Measurements from ENCODE around the gene NUDT17.

NUDT17 gene

DNA sequence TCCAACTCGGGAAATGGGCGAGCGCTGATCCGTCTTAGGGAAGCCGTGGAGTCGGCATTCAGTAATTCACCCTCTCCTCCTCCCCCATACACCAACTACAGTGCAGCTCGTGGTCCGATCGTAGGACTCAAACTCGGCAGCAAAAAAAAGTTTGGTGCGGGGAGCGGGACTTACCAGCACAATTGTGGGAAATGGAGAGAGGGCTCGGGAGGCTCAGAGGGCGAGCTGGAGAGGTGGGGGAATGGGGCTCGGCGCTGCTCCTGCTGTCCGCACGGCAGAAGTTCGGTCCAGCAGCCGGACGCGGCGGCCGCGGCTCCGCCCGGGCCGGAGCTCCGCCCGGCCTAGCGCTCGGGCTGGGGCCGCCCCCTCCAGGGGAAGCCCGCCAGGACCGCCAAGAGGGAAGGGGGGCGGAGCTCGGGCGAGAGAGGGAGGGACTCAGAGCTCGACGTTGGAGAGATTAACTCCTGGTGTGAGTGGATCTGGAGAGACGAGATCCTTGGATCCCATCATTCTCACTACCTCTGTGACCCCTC is 14.1 kb downstream of the NUDT17 start:
- H3K27ac ChIP-seq = peak overlapping the region; percentile 49; the same call in 1 of the 2 replicates
- TF ChIP-seq POLR2AphosphoS5 (IDR thresholded peaks at IDR 0.05; ENCODE audit: borderline replicate concordance, low read depth, low read length) = no peak; the same call in 1 of the 2 replicates
- no peak for TF ChIP-seq EZH2 (IDR thresholded peaks at IDR 0.05)
- no peak for TF ChIP-seq FOXP2 (optimal IDR thresholded peaks at IDR 0.05; ENCODE audit: control extremely low read depth, extremely low read length, insufficient read depth)
- DNase-seq (ENCODE audit: low read depth, low spot score) = no peak

DNA sequence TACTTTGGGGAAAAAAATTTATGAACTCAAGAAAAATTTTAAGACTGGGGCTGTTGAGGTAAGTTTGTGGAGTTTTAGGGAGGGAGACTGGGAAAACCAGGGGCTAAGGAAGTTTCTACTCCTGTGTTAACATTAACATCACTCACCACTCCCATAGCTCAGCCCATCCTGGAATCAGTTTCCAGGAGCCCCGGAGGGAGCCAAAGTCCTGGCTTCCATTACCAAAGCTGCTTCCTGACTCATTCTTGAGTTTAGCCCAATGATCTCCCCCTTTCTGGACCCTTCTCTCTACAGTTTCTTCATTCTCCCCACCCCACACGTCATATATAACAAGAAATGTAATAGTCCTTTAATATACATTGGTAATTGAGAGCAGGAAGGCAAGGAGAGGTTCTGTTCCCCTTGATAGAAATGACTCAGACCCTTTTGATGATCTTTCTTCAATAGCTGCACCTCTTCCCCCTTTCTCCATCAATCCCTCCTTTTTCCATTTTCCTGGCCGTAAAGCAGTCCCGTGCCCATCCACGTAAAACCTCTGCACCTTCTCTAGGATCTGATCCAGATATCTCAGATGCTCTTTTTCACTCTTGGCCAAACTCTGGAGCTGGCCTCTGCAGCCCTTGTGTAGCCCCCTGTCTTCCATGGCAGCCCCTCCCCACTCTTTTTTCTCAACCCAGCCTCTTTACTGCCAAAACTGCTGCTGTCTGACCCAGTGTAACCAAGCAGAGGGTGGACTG is 18.0 kb downstream of the NUDT17 start:
- TF ChIP-seq FOXP2 (optimal IDR thresholded peaks at IDR 0.05; ENCODE audit: control extremely low read depth, extremely low read length, insufficient read depth) (no peak), EZH2 (IDR thresholded peaks at IDR 0.05) (no peak), POLR2AphosphoS5 (IDR thresholded peaks at IDR 0.05; ENCODE audit: borderline replicate concordance, low read depth, low read length) (no peak)
- H3K9ac ChIP-seq (ENCODE audit: insufficient read length) = no peak overlapping the region
- H3K4me3 ChIP-seq = no peak overlapping the region

More for the DNA sequence above, 14.1 kb downstream of the NUDT17 start:
- Histone ChIP-seq H3K36me3 (ENCODE audit: insufficient read depth, low read length) (peaks cover 14% of the 10 kb centered on the region; the same call in 1 of the 2 replicates), H3K4me3 (peak overlapping the region; percentile 94), H3K9me3 (ENCODE audit: low read depth, low read length) (no peaks in the 10 kb centered on the region), H3K9ac (ENCODE audit: insufficient read length) (peak overlapping the region; percentile 61)

DNA sequence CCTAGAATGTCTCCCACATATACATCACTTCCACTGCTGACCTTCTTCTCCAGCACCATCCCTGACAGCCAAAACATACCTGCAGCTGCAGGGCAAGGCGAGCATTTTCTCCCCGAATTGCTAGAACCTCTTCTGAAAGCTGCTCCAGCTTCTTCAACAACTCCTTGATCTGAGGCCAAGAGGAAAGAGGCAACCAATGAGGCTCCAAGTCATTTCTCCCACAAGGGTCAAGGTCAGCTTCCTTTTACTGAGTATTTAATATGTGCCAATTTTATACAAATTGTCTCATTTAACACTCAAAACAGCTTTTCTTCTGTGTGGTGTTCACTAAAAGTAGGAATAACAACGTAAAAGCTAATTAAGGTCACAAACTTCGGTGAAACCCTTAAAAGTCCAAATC is 22.8 kb downstream of the NUDT17 start:
- H3K9ac ChIP-seq (ENCODE audit: insufficient read length) = no peak overlapping the region
- TF ChIP-seq EZH2 (IDR thresholded peaks at IDR 0.05) (no peak), POLR2AphosphoS5 (IDR thresholded peaks at IDR 0.05; ENCODE audit: borderline replicate concordance, low read depth, low read length) (no peak), FOXP2 (optimal IDR thresholded peaks at IDR 0.05; ENCODE audit: control extremely low read depth, extremely low read length, insufficient read depth) (no peak)
- DNase-seq (ENCODE audit: low read depth, low spot score) = no peak
- H3K36me3 ChIP-seq (ENCODE audit: insufficient read depth, low read length) = no peaks in the 10 kb centered on the region
- no peaks in the 10 kb centered on the region for H3K9me3 ChIP-seq (ENCODE audit: low read depth, low read length)
- H3K27ac ChIP-seq = no peak overlapping the region
- H3K4me3 ChIP-seq = no peak overlapping the region

More for the DNA sequence above, 18.0 kb downstream of the NUDT17 start:
- no peaks in the 10 kb centered on the region for H3K36me3 ChIP-seq (ENCODE audit: insufficient read depth, low read length)
- H3K27ac ChIP-seq = no peak overlapping the region
- no peaks in the 10 kb centered on the region for H3K9me3 ChIP-seq (ENCODE audit: low read depth, low read length)
- no peak for DNase-seq (ENCODE audit: low read depth, low spot score)

DNA sequence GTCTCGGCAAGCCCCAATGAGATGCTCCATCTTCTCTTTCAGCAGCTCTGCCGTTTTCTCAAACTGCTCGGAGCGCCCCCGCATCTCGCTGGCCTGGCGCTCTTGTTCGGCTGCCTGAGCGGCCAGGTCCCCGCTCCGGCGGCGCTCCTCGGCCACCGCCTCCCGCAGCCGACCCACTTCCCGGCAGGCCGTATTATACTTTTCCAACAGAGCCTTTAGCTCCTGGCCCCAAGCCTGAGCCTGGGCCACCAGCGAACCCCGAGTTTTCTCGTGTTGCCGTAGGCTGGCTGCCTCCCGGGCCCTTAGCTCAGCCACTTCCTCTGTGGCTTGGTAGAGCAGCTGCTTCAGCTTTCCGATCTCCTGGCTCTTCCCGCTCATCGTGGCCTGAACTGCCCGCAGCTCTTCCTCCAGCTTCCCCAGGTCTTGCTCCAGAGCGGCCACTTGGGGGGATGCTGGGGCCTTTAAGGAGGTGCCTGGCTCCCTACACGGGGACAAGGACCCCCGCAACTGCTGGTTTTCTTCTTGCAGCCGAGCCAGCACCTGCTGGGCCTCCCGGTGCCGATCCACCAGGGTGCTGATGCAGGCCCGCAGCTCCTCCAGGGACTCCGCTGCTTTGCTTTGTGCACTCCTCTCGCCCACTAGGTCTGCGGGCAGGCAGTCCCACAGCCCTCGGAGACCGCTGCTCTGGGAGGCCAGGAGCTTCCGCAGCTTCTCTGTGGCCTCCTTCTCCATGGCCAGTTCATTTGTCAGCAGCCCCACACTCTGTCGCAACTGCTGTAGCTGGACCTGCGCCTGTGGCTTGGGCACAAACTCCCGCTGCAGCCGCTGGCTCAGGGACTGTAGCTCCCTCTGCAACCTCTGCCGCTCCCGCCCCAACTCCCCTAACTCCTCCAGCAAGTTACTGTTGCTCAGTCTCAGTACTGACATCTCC is 26.8 kb downstream of the NUDT17 start:
- H3K36me3 ChIP-seq (ENCODE audit: insufficient read depth, low read length) = no peaks in the 10 kb centered on the region
- H3K27ac ChIP-seq = no peak overlapping the region
- H3K4me3 ChIP-seq = no peak overlapping the region
- H3K9me3 ChIP-seq (ENCODE audit: low read depth, low read length) = no peaks in the 10 kb centered on the region
- no peak overlapping the region for H3K9ac ChIP-seq (ENCODE audit: insufficient read length)
- TF ChIP-seq FOXP2 (optimal IDR thresholded peaks at IDR 0.05; ENCODE audit: control extremely low read depth, extremely low read length, insufficient read depth) (no peak), EZH2 (IDR thresholded peaks at IDR 0.05) (no peak), POLR2AphosphoS5 (IDR thresholded peaks at IDR 0.05; ENCODE audit: borderline replicate concordance, low read depth, low read length) (no peak)
- no peak for DNase-seq (ENCODE audit: low read depth, low spot score)

DNA sequence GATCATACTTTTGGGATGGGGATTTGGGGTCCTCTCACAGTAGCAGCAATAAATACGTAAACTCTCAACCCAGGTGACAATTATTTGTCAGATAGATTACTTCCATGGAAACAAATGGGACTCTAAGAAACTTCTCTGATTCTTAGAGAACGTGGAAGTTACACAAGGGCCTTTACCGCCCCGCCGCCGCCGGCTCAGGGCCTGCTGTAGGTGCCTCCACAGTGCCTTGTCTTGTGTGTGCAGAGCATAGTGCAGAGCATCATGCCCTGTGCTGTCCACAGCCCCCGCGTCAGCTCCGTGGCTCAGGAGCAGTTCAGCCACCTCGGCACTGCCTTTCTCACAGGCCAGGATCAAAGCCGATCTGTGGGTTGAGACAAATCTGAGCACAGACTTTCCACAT is 29.2 kb downstream of the NUDT17 start:
- H3K9ac ChIP-seq (ENCODE audit: insufficient read length) = no peak overlapping the region
- H3K9me3 ChIP-seq (ENCODE audit: low read depth, low read length) = no peaks in the 10 kb centered on the region
- no peak for DNase-seq (ENCODE audit: low read depth, low spot score)
- no peak overlapping the region for H3K27ac ChIP-seq
- TF ChIP-seq EZH2 (IDR thresholded peaks at IDR 0.05) (no peak), FOXP2 (optimal IDR thresholded peaks at IDR 0.05; ENCODE audit: control extremely low read depth, extremely low read length, insufficient read depth) (no peak), POLR2AphosphoS5 (IDR thresholded peaks at IDR 0.05; ENCODE audit: borderline replicate concordance, low read depth, low read length) (no peak)
- no peak overlapping the region for H3K4me3 ChIP-seq
- H3K36me3 ChIP-seq (ENCODE audit: insufficient read depth, low read length) = no peaks in the 10 kb centered on the region

DNA sequence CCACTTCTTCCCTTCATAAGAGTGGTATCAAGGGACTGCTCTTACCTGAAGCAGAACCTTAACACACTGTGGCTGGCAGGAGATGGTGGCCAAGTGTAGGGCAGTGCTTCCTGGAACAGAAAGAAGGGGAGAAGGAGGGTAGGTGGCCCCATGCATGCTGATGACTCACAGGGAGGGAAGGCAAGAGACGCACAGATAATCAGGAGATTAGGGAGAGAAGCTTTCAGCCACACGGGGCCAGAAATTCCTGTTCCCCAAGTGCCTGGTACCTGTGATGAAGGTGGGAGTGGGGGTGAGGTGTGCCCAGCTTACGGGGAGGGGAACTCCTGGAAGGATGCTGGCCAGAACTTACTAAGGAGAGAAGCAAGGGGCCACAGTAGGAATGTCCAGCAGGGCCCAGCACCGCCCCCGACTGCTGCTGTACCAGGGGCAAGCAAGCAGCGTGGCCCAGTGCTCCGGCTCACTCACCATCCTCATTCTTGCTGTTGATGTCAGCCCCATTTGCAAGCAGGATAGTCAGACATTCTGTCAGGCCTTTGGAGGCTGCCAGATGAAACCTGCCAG is 32.6 kb downstream of the NUDT17 start:
- no peak overlapping the region for H3K27ac ChIP-seq
- no peak overlapping the region for H3K9ac ChIP-seq (ENCODE audit: insufficient read length)
- H3K4me3 ChIP-seq = no peak overlapping the region
- no peaks in the 10 kb centered on the region for H3K9me3 ChIP-seq (ENCODE audit: low read depth, low read length)
- no peak for TF ChIP-seq EZH2 (IDR thresholded peaks at IDR 0.05)
- no peak for TF ChIP-seq POLR2AphosphoS5 (IDR thresholded peaks at IDR 0.05; ENCODE audit: borderline replicate concordance, low read depth, low read length)
- no peak for TF ChIP-seq FOXP2 (optimal IDR thresholded peaks at IDR 0.05; ENCODE audit: control extremely low read depth, extremely low read length, insufficient read depth)
- no peak for DNase-seq (ENCODE audit: low read depth, low spot score)
- no peaks in the 10 kb centered on the region for H3K36me3 ChIP-seq (ENCODE audit: insufficient read depth, low read length)

DNA sequence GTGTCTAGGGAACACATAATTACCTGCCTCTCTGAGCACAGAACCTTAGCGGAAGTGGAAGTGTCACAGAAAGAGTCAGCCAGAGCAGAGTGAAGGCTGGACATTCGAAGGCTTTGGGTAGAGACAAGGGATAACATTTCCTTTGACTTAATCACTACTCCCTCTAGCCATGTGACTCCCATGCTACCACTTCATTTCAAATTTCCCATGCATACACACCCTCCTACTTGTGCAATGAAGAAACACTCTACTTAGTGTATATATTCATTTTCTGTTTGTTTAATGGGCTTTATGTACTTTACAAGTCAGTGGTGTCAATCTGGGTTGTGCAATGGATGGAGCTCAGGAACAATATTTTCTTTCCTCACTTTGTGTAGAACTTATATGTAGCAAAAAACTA is 33.3 kb downstream of the NUDT17 start:
- H3K27ac ChIP-seq = no peak overlapping the region
- TF ChIP-seq POLR2AphosphoS5 (IDR thresholded peaks at IDR 0.05; ENCODE audit: borderline replicate concordance, low read depth, low read length) (no peak), FOXP2 (optimal IDR thresholded peaks at IDR 0.05; ENCODE audit: control extremely low read depth, extremely low read length, insufficient read depth) (no peak), EZH2 (IDR thresholded peaks at IDR 0.05) (no peak)
- H3K4me3 ChIP-seq = no peak overlapping the region
- no peak overlapping the region for H3K9ac ChIP-seq (ENCODE audit: insufficient read length)
- no peaks in the 10 kb centered on the region for H3K36me3 ChIP-seq (ENCODE audit: insufficient read depth, low read length)
- H3K9me3 ChIP-seq (ENCODE audit: low read depth, low read length) = no peaks in the 10 kb centered on the region
- DNase-seq (ENCODE audit: low read depth, low spot score) = no peak

DNA sequence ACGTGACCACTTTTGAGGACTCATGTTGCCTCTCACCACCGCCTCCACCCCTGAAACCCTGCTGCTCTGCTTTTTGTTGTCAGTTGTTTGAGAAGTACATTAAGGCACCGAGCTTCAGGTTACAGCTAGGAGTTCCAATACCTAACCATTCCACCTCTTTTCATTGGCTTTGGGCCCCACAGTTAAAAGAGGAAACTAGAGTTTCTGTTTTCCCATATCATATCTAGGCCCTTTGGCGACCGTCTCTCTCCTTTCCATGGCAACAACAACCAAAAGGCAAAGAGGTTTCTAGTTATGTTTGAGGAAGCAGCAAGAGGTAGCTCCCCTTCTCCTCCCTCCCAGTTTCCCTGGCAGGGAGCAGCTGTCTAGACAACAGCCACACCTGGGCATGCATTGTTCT is 34.3 kb downstream of the NUDT17 start:
- Histone ChIP-seq H3K9ac (ENCODE audit: insufficient read length) (no peak overlapping the region), H3K9me3 (ENCODE audit: low read depth, low read length) (no peaks in the 10 kb centered on the region), H3K36me3 (ENCODE audit: insufficient read depth, low read length) (no peaks in the 10 kb centered on the region), H3K4me3 (no peak overlapping the region), H3K27ac (no peak overlapping the region)
- TF ChIP-seq EZH2 (IDR thresholded peaks at IDR 0.05) (no peak), POLR2AphosphoS5 (IDR thresholded peaks at IDR 0.05; ENCODE audit: borderline replicate concordance, low read depth, low read length) (no peak), FOXP2 (optimal IDR thresholded peaks at IDR 0.05; ENCODE audit: control extremely low read depth, extremely low read length, insufficient read depth) (no peak)
- DNase-seq (ENCODE audit: low read depth, low spot score) = no peak
